GM15510 (cell line): ENCODE results near the gene ARHGEF11.

Experiments used
- POLR2A ChIP-seq: IDR thresholded peaks from 3 replicates; pipeline ENCODE4 v1.6.1; 2011; ENCODE audit warnings: borderline replicate concordance; ENCODE audit not compliant: insufficient read length; ENCODE audit errors: extremely low read depth

The ARHGEF11 gene

DNA sequence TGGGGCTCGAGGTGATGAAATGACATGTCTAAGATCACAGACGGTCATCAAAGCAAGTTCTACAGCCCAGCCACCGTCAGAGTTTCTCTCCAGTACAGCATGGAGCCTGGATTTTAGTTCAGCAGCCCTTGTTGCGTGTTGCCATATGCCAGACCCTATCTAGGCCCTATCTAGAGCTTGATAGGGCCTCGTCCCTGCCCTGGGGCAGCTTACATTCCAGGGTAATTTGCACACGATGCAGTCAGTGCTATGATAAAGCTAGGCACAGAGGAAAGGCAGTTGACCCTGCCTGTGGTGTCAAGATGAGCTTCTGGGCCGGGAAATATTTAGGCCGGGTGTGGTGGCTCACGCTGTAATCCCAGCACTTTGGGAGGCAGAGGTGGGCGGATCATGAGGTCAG is 35.2 kb upstream of the ARHGEF11 start:
- no peak for TF ChIP-seq POLR2A

GRCh38 chr1:157077394-157077793 is 31.9 kb upstream of the ARHGEF11 start:
- TF ChIP-seq POLR2A: no peak

GRCh38 chr1:157073944-157074685 is 28.6 kb upstream of the ARHGEF11 start:
- no peak for TF ChIP-seq POLR2A

GRCh38 chr1:157069601-157070000 is 24.1 kb upstream of the ARHGEF11 start:
- TF ChIP-seq POLR2A: no peak

- no peak for TF ChIP-seq POLR2A
Observed at GRCh38 chr1:157056269-157056668, 10.7 kb upstream of the ARHGEF11 start.

GRCh38 chr1:157050836-157051235 is 5.3 kb upstream of the ARHGEF11 start:
- TF ChIP-seq POLR2A: no peak

- no peak for TF ChIP-seq POLR2A
Observed at GRCh38 chr1:157047062-157047410, 1.5 kb upstream of the ARHGEF11 start.

DNA sequence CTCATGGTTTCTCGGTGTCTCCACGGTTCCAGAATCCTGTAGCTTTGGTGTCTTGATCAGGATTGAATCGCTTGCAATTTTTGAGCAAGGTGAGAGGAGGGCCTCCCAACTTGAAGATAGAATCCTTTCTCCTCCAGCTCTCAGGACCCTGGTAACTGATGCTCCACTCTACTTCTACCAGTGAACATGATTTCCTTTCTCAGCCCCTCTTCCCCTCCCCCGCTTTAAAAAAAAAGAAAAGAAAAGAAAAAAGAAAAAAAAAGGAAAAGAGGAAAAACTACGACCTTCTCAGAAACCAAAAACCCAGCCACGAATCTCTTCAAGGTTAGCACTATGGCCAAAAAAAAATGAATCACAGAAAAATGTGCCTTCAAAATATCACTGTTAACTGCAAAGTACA is 1.2 kb downstream of the ARHGEF11 start:
- no peak for TF ChIP-seq POLR2A

DNA sequence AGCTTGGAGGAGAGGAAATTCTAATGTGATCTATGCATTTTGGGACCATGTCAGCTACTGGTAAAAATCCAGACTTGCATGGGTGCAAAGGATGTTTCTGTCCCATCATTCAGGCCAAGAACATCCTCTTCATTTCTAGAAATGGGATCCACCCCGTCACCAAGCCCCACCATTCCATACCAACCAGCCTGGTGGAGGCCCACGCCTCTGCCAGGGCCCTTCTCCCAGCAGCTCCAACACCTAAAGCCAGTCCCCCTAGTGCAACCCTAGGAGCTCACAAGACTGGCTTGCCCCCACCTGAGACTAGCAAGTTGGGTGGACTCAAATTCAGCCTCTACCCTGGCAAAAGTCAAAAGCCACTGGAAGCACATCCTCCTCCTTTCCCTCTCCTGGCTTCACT is 1.9 kb downstream of the ARHGEF11 start:
- TF ChIP-seq POLR2A: no peak

DNA sequence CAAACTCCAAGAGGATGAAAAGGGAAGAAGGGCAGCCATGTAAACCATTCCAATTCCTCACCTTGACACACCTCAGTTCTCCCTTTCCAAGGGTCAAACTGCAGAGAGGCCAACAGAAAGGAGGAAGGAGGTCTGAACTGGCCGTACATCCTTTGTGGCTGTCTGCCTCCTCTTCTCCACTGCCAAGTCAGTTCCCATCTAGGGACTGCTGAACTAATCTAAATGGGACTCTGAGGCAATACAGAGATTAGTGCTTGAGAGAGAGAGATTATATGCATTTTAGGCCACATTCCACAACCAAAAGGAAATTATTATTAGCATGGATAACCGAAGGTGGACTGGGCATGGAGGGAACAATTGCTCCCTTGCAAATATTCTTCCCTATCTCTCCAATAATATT is 2.7 kb downstream of the ARHGEF11 start:
- no peak for TF ChIP-seq POLR2A

DNA sequence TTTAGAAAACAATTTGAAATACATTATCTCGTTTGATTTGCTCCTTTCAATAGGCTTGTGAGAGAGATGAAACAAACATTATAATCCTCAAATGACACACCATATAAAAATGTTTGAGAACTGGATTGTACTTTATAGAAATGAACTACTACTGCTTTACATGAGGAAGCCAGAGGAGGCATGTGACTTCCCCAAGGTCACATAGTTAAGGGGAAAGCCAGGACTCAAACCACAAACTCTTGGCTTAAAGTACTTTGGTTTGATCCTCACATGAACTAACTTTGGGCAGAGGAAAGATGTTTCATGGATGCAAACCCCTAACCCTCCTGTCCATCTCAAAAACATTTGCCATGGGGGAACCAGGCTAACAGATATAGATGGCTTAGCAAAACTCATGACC is 4.7 kb downstream of the ARHGEF11 start:
- no peak for TF ChIP-seq POLR2A

GRCh38 chr1:157035121-157035520 is 10.4 kb downstream of the ARHGEF11 start:
- no peak for TF ChIP-seq POLR2A

GRCh38 chr1:157034137-157034800 is 11.3 kb downstream of the ARHGEF11 start:
- TF ChIP-seq POLR2A: no peak

DNA sequence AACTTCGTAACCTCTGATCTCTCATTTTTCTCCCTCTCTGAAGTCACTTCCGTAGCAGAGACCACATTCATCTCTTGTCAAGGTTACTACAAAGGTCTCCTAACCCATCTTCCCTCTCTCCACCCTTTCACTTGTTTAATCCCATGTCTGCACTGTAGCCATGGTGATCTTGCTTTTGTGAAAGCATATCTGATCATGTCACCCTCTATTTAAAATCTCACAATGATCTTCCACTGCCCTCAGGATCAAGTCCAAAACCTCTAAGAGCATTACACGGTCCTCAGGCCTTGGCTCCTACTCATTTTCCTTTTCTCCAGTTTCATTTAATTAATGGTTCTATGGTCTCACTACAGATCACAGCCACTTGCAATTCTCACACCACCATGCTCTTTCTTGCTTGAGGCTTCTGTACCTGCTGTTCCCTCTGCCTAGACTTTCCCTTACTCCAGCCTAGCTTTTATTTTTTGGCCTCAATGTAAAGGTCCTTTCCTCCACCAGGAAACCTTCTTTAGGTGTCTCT is 12.1 kb downstream of the ARHGEF11 start:
- no peak for TF ChIP-seq POLR2A

GRCh38 chr1:157032303-157032702 is 13.2 kb downstream of the ARHGEF11 start:
- TF ChIP-seq POLR2A: no peak

GRCh38 chr1:157030728-157031127 is 14.8 kb downstream of the ARHGEF11 start:
- TF ChIP-seq POLR2A: no peak
